Forelimb muscle (tissue), 1 donor: ENCODE measurements around the gene CEP250. TPM values are rescaled to one million over a fixed set of nuclear protein-coding genes. Genes with fewer than 3 reads are reported as not detected.

Experiments used
- DNase-seq: peaks from one replicate; pipeline ENCODE4 v3.0.0-alpha.2; 2013; ENCODE audit warnings: low read depth
- polyA plus RNA-seq: library from polyadenylated mRNA; unstranded; fragments of 120-200 nt; gene quantifications from one replicate; pipeline ENCODE4 v1.2.1, GENCODE V29; 2013; ENCODE audit not compliant: insufficient read length

Gene CEP250
- polyA plus RNA-seq, 1 donor = 27.6 TPM

- DNase-seq = no peak
Measured at GRCh38 chr20:35561268-35561667, 105.9 kb downstream of the CEP250 start.

DNA sequence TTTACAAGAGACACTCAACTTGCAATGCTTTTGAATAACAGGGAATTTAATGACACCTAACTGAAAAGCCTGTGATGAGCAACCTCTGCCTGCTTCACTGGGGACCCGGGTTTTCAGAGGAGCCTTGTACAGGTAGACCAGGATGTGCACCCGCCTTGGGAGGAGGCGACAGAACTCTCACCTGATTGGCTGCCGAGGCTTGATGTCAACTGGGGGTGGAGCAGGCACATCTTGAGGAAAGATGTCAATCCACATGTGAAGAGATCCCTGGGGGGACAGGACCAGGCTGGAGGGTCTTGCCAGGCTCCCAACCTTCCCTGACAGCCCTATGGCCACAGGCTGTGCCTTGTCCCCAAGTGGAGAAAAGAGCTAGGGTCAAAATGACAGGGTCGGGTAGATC, 106.3 kb downstream of the CEP250 start:
- DNase-seq = no peak

GRCh38 chr20:35562541-35563110, 107.2 kb downstream of the CEP250 start:
- DNase-seq = no peak

GRCh38 chr20:35563834-35564233, 108.4 kb downstream of the CEP250 start:
- DNase-seq = no peak

GRCh38 chr20:35564905-35565304, 109.5 kb downstream of the CEP250 start:
- no peak for DNase-seq

GRCh38 chr20:35568645-35569044, 113.2 kb downstream of the CEP250 start:
- DNase-seq = no peak

Other genes with a start within 250 kb of the CEP250 start
- gene MMP24, start 228.9 kb upstream of the CEP250 start, polyA plus RNA-seq = 0.52 TPM
- gene MMP24OS, start 177.5 kb upstream of the CEP250 start, polyA plus RNA-seq = 23.9 TPM
- 71.7 TPM for gene EIF6, start 170.8 kb upstream of the CEP250 start, polyA plus RNA-seq
- gene FAM83C, start 163.2 kb upstream of the CEP250 start, polyA plus RNA-seq = not detected
- gene UQCC1, start 43.6 kb upstream of the CEP250 start, polyA plus RNA-seq = 44.9 TPM
- gene GDF5, start 17.4 kb upstream of the CEP250 start, polyA plus RNA-seq = 0.10 TPM
- gene C20orf173, start 74.1 kb downstream of the CEP250 start, polyA plus RNA-seq = not detected
- gene ERGIC3, start 86.5 kb downstream of the CEP250 start, polyA plus RNA-seq = 213 TPM
- gene SPAG4, start 160.2 kb downstream of the CEP250 start, polyA plus RNA-seq = 1.9 TPM
- 103 TPM for gene CPNE1, start 209.3 kb downstream of the CEP250 start, polyA plus RNA-seq
- gene RBM12, start 209.3 kb downstream of the CEP250 start, polyA plus RNA-seq = 47.4 TPM
- gene NFS1, start 243.8 kb downstream of the CEP250 start, polyA plus RNA-seq = 12.6 TPM
- gene ROMO1, start 243.8 kb downstream of the CEP250 start, polyA plus RNA-seq = 78.5 TPM